CD8-positive, alpha-beta memory T cell (primary cell): ENCODE results near the gene SLC12A7. TPM values are rescaled to one million over a fixed set of nuclear protein-coding genes. Genes with fewer than 3 reads are reported as not detected.

Experiments used
- CTCF ChIA-PET: fragments of 350-600 bp; sonication (Branson Sonifier 250); formaldehyde crosslinking; loops from one replicate; lab custom pipeline; 2021; ENCODE audit warnings: antibody characterized with exemption; lab: Charles Lee
- POLR2A ChIA-PET: fragments of 350-600 bp; sonication (Branson Sonifier 250); formaldehyde crosslinking; loops from one replicate; lab custom pipeline; 2021; ENCODE audit warnings: antibody characterized with exemption; lab: Charles Lee
- DNase-seq, 5 donors: peaks; one replicate each; pipeline versions ENCODE4 v3.0.0 to v3.0.0-alpha.2; 2020 to 2022; ENCODE audit warnings: mixed read lengths in 1 of 5
- H3K27ac ChIP-seq: one replicate; pipeline ENCODE4 v1.7.0; 2013; ENCODE audit warnings: low read depth, mild to moderate bottlenecking, low read length, moderate library complexity
- H3K27me3 ChIP-seq: 2 replicates; pipeline ENCODE4 v1.7.0; 2013; ENCODE audit warnings: low read length, mild to moderate bottlenecking; ENCODE audit not compliant: insufficient read depth, poor library complexity, severe bottlenecking
- H3K36me3 ChIP-seq: 2 replicates; pipeline ENCODE4 v1.7.0; 2013; ENCODE audit warnings: mild to moderate bottlenecking, low read length, moderate library complexity; ENCODE audit not compliant: insufficient read depth
- H3K4me1 ChIP-seq: 2 replicates; pipeline ENCODE4 v1.7.0; 2013; ENCODE audit warnings: mild to moderate bottlenecking, low read length, moderate library complexity; ENCODE audit not compliant: insufficient read depth
- H3K4me3 ChIP-seq: 2 replicates; pipeline ENCODE4 v1.7.0; 2013; ENCODE audit warnings: mild to moderate bottlenecking, low read length
- H3K9me3 ChIP-seq: 2 replicates; pipeline ENCODE4 v1.7.0; 2013; ENCODE audit warnings: mild to moderate bottlenecking, low read length
- H3K27ac Mint-ChIP-seq, 8 donors: one replicate each; pipeline ENCODE4 v1.8.0; 2020 to 2021; ENCODE audit warnings: mixed read lengths in 8 of 8, mild to moderate bottlenecking in 6 of 8, inconsistent platforms in 3 of 8, moderate library complexity in 3 of 8
- H3K27me3 Mint-ChIP-seq, 2 donors: one replicate each; pipeline ENCODE4 v1.8.0; 2020 to 2021; ENCODE audit warnings: mixed read lengths in 2 of 2, mild to moderate bottlenecking in 1 of 2, moderate library complexity in 1 of 2
- H3K36me3 Mint-ChIP-seq, 3 donors: one replicate each; pipeline ENCODE4 v1.8.0; 2020 to 2021; ENCODE audit warnings: mixed read lengths in 3 of 3, inconsistent platforms in 1 of 3, mild to moderate bottlenecking in 1 of 3
- H3K4me1 Mint-ChIP-seq, 3 donors: one replicate each; pipeline ENCODE4 v1.8.0; 2020 to 2021; ENCODE audit warnings: mixed read lengths in 3 of 3, inconsistent platforms in 1 of 3, mild to moderate bottlenecking in 1 of 3
- H3K4me3 Mint-ChIP-seq, 7 donors: one replicate each; pipeline ENCODE4 v1.8.0; 2020 to 2021; ENCODE audit warnings: mixed read lengths in 7 of 7, mild to moderate bottlenecking in 6 of 7, moderate library complexity in 4 of 7, inconsistent platforms in 2 of 7
- H3K9me3 Mint-ChIP-seq, 5 donors: one replicate each; pipeline ENCODE4 v1.8.0; 2020 to 2022; ENCODE audit warnings: mixed read lengths in 5 of 5, mild to moderate bottlenecking in 3 of 5, moderate library complexity in 2 of 5, inconsistent platforms in 1 of 5
- polyA plus RNA-seq: library from polyadenylated mRNA; unstranded; fragments of 300-500 nt; fragmentation: Illumina TruSeq; gene quantifications from one replicate; pipeline ENCODE4 v1.2.3, GENCODE V29; 2021
- total RNA-seq, 2 experiments: library from RNA; stranded (reverse); gene quantifications; one replicate each; pipeline ENCODE4 v1.2.3, GENCODE V29; 2021

The SLC12A7 gene
- total and polyA plus RNA-seq, 3 experiments from 2014 or later = 4.9 to 20.0 (median 6.6) TPM

DNA sequence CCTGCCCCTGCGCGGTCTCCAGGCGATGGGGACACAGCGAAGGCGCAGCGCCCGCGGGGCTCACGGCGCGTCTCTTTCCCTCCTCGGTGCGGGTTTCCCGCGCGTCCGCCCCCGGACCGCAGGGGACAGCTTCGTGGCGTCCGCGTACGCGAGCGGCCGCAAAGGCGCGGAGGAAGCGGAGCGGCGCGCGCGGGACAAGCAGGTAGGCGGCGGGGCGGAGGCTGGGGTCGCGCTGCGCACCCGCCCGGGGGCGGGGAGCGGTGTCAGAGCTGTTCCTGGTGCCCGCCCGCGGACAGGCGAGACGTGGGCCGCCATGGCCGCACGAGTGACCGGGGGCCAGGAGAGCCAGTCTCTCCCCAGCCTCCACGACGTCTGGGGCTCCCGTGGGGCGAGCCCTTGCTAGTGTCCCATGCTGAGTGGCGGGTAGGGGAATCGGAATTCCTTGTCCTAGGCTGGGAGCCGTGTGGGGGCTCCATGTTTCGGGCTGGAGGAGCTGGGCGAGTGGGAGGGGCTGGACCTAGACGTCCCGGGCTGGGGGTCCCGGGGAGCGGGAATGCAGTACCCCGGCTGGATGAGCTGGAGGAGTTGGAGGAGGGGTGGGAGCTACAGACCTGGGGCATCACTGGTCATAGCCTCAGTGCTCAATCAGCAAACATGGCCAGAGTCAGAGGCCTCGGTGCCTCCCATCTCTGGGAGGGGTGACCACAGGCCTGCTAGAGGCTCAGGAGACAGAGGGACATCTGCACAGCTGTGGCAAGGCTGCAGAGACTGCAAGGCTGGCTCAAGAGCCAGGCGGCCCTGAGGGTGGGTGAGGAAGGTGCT is 102.3 kb downstream of the SLC12A7 start:
- DNase-seq = peak in 1 of 5 donors; percentile 36
- Histone ChIP-seq H3K27ac (no peak overlapping the region), H3K36me3 (no peaks in the 10 kb centered on the region), H3K27me3 (peaks cover 43% of the 10 kb centered on the region), H3K4me1 (peaks cover 15% of the 10 kb centered on the region), H3K9me3 (no peaks in the 10 kb centered on the region), H3K4me3 (no peak overlapping the region)
- Mint-ChIP-seq H3K4me3 (peak overlapping the region in 6 of 7 donors; percentile 22 to 65 (median 52)), H3K4me1 (peaks cover 4 to 20% (median 6%) of the 10 kb centered on the region in 3 donors), H3K36me3 (no peaks in the 10 kb centered on the region), H3K9me3 (no peaks in the 10 kb centered on the region), H3K27me3 (peaks cover 32 to 51% of the 10 kb centered on the region in 2 donors), H3K27ac (no peak overlapping the region)
- ChIA-PET CTCF (no interaction called here), POLR2A (no interaction called here)

DNA sequence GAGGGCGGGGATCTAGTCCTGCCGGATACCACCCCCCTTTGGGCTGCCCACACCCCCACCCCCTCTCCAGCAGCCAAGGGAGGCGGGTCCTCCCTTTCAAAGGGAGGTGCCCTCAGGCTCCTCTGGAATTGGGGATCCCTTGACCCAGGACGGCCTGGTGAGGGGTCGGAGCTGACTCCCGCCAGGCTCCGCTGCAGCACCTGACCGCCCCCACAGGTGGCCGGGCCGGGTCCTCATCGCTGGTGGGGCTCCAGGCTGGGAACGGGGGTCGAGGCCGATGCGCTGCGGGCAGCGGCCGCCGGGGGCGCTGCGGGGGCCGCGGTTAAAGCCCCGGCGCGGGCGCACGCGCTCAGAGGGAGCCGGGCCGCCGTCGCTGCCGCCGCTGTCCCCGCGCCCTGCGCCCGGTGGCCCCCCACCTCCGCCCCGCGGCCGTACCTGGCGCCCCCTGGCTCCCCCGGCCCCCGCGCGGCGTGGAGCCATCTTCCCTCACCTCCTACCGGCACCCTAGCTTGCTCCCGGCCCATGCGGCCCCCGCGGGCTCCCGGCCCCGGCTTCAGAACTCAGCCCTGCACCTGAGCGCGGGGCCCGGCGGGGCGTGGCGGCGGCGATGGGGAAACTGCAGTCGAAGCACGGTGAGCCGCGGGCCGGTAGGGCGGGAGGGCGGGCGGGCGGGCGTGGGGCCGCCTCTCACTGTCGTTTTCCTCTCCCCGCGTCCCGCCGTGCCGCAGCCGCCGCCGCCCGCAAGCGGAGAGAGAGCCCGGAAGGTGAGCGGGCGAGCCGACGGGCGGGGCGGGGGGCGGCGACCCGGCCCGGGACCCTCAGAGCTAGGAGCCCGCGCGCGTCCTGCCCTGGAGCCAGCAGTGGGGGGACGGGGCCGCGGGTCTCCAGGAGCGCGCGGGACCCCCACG is 103.2 kb downstream of the SLC12A7 start, which contains the start of gene NKD2:
TSS of gene NKD2 (plus strand) at position 352 of the 908 bp plus-strand sequence. CDS start at position 608, 256 bp downstream.
- Mint-ChIP-seq H3K27ac (peak within 1 kb of the TSS in 1 of 8 donors; percentile 18), H3K36me3 (no peaks in the 10 kb centered on the region), H3K9me3 (no peaks in the 10 kb centered on the region), H3K4me1 (peaks cover 7 to 26% (median 7%) of the 10 kb centered on the region in 3 donors), H3K4me3 (peak within 1 kb of the TSS in 5 of 7 donors; percentile 40 to 82 (median 71)), H3K27me3 (peaks cover 32 to 51% of the 10 kb centered on the region in 2 donors)
- Histone ChIP-seq H3K27me3 (peaks cover 43% of the 10 kb centered on the region), H3K4me1 (peaks cover 17% of the 10 kb centered on the region), H3K36me3 (no peaks in the 10 kb centered on the region), H3K27ac (no peak within 1 kb of the TSS), H3K9me3 (no peaks in the 10 kb centered on the region), H3K4me3 (no peak within 1 kb of the TSS)
- ChIA-PET CTCF (interaction anchor here (1.1 kb wide), 1 partner anchor 44 kb away, joined by 3 read pairs; no protein-coding TSS in a partner anchor), POLR2A (no interaction called here)
- DNase-seq = peak in 4 of 5 donors; percentile 5 to 54 (median 40)

DNA sequence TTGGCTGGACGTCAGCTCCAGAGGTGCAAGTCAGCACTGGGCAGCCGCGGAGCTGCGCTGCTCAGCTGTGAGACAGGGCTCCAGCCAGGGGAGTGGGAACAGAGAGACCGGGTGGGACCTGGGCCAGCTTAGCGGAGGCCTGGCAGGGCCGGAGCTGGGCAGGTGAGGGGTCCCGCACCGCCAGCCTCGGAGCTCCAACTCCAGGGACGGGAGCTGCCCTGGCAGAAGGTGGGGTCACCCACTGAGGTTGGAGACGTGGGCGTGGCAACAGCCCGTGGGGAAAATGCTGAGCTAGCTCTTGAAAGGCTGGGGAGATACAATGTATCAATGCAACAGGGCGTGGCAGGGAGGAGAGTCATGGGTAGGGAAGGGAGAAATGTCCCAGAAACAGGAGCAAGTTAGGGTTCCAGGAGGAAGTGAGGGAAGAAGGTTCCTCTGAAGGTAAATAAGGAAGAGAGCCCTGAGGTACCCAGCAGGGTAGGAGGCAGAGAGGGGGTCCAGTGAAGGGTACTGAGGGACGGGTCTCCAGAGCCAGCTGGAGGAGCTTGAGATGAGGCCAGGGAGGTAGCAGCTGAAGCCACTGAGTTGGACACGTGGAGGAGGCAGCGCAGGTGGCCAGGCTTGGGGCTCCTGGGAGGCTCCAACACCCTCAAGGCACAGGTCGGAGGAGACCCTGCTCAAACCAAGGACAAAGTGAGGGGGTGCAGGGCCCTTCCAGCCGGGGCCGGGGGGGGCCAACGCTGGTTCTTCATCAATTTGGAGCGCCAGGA is 104.0 kb downstream of the SLC12A7 start:
- ChIA-PET POLR2A (no interaction called here), CTCF (interaction anchor here (1.1 kb wide), 1 partner anchor 44 kb away, joined by 3 read pairs; no protein-coding TSS in a partner anchor)
- no peak overlapping the region for H3K4me3 ChIP-seq
- peaks cover 32 to 59% of the 10 kb centered on the region in 2 donors for H3K27me3 Mint-ChIP-seq
- no peaks in the 10 kb centered on the region for H3K36me3 ChIP-seq
- H3K36me3 Mint-ChIP-seq = no peaks in the 10 kb centered on the region
- H3K9me3 Mint-ChIP-seq = no peaks in the 10 kb centered on the region
- H3K27ac Mint-ChIP-seq = peak overlapping the region in 1 of 8 donors; percentile 18
- peak overlapping the region in 5 of 7 donors; percentile 40 to 82 (median 71) for H3K4me3 Mint-ChIP-seq
- no peaks in the 10 kb centered on the region for H3K9me3 ChIP-seq
- H3K27me3 ChIP-seq = peaks cover 43% of the 10 kb centered on the region
- H3K4me1 Mint-ChIP-seq = peaks cover 15 to 34% (median 16%) of the 10 kb centered on the region in 3 donors
- peaks cover 23% of the 10 kb centered on the region for H3K4me1 ChIP-seq
- DNase-seq = peak in 2 of 5 donors; percentile 1 to 36
- H3K27ac ChIP-seq = no peak overlapping the region

DNA sequence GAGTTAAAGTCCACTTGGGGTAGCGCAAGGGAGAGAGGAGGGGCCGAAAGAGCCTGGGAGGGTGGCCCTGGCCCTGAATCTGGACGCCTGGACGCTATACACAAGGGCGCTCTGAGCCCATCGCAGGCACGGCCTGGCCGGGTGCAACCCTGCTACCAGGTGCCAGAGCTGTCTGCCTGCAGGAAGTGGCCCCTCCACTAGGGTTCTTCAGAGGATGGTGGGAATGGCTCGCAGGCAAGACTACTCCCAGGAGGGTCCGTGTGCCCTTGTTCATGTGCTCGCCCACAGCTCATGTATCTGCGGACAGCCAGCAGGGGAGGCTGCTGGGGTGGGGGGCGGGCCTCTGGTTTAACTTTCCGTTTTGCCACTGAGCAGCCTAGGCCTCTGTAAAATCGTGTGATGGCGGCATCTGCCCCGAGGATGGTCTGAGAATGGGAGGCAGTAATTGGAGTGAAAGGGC is 104.6 kb downstream of the SLC12A7 start:
- H3K4me3 ChIP-seq = no peak overlapping the region
- POLR2A ChIA-PET = no interaction called here
- peaks cover 43% of the 10 kb centered on the region for H3K27me3 ChIP-seq
- no peaks in the 10 kb centered on the region for H3K9me3 Mint-ChIP-seq
- peaks cover 23% of the 10 kb centered on the region for H3K4me1 ChIP-seq
- no peak overlapping the region for H3K27ac Mint-ChIP-seq
- no peaks in the 10 kb centered on the region for H3K36me3 ChIP-seq
- CTCF ChIA-PET = interaction anchor here (0.7 to 1.1 kb wide), 2 partner anchors 19 to 43 kb away, joined by 3 to 4 read pairs; no protein-coding TSS in a partner anchor
- H3K36me3 Mint-ChIP-seq = no peaks in the 10 kb centered on the region
- peak overlapping the region in 3 of 7 donors; percentile 20 to 82 (median 40) for H3K4me3 Mint-ChIP-seq
- peaks cover 15 to 35% (median 17%) of the 10 kb centered on the region in 3 donors for H3K4me1 Mint-ChIP-seq
- peaks cover 32 to 60% of the 10 kb centered on the region in 2 donors for H3K27me3 Mint-ChIP-seq
- H3K9me3 ChIP-seq = no peaks in the 10 kb centered on the region
- H3K27ac ChIP-seq = no peak overlapping the region
- peak in 1 of 5 donors; percentile 1 for DNase-seq

DNA sequence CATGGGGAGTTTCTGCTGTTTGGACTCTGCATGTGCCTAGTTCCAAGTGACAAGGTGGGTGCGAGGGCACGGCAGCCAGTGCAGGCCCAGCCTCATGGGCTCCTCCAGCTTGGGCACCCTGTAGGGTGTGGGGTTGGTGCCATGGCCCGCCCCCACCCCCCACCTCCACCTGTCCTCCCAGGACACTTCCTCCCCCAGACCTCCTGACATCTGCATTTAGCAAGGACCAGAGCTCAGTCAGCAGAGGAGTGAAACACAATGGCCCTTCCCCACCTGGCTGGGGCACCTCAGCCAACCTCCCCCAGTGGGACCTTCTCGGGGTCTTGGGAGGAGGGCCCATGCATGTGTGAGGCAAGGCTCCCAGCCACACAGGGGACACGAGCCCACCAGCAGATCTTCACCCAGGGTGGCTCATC is 105.2 kb downstream of the SLC12A7 start:
- Histone ChIP-seq H3K36me3 (no peaks in the 10 kb centered on the region), H3K9me3 (no peaks in the 10 kb centered on the region), H3K4me1 (peaks cover 23% of the 10 kb centered on the region), H3K4me3 (no peak overlapping the region), H3K27ac (no peak overlapping the region), H3K27me3 (peaks cover 43% of the 10 kb centered on the region)
- ChIA-PET CTCF (interaction anchor here (0.7 kb wide), 1 partner anchor 20 kb away, joined by 4 read pairs; no protein-coding TSS in a partner anchor), POLR2A (interaction anchor here (0.6 kb wide), 1 partner anchor 402 kb away, joined by 3 read pairs; no protein-coding TSS in a partner anchor)
- Mint-ChIP-seq H3K36me3 (no peaks in the 10 kb centered on the region), H3K9me3 (no peaks in the 10 kb centered on the region), H3K27ac (peak overlapping the region in 1 of 8 donors; percentile 47), H3K4me1 (peaks cover 15 to 35% (median 17%) of the 10 kb centered on the region in 3 donors), H3K4me3 (peak overlapping the region in 4 of 7 donors; percentile 19 to 41 (median 39)), H3K27me3 (peaks cover 32 to 58% of the 10 kb centered on the region in 2 donors)
- peak in 1 of 5 donors; percentile 35 for DNase-seq

DNA sequence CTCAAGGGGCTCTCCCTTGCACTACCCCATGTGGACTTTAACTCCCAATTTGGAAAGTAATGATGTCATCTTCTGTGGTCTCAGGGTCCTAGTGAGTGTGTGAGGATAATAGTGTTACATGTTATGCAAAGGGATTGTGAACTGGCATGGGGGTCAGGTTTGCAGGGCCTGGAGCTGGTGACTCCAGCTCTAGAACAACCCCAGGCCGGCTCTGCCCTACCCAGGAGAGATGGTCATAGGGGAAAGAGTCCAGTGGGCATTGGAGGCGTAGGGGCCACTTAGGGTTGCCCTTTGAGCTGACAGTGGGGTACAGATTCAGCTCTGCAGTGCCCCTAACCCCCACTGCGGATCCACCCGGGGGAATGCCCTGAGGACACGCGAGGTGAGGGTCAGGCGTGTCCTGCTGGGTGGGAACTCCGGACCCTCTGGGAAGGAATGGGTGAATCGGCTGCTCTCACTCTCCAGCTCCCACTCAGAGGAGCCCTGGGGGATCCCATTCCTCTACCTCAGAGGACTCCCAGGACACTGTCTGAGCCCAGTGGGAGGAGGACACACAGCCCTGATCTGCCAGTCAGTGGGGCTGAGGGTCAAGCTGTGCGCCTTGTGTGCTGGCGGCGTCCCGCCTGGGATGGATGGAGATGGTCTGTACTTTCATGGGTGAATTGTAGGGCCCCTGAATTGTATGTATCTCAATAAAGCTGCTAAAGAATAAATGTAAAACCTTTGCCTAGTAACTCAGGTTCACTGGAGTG is 105.8 kb downstream of the SLC12A7 start:
- Mint-ChIP-seq H3K4me1 (peaks cover 15 to 33% (median 17%) of the 10 kb centered on the region in 3 donors), H3K36me3 (no peaks in the 10 kb centered on the region), H3K4me3 (peak overlapping the region in 6 of 7 donors; percentile 4 to 73 (median 60)), H3K27me3 (peaks cover 28 to 52% of the 10 kb centered on the region in 2 donors), H3K9me3 (no peaks in the 10 kb centered on the region), H3K27ac (no peak overlapping the region)
- Histone ChIP-seq H3K27ac (no peak overlapping the region), H3K4me1 (peaks cover 23% of the 10 kb centered on the region), H3K9me3 (no peaks in the 10 kb centered on the region), H3K36me3 (no peaks in the 10 kb centered on the region), H3K27me3 (peaks cover 40% of the 10 kb centered on the region), H3K4me3 (no peak overlapping the region)
- ChIA-PET POLR2A (interaction anchor here (0.6 kb wide), 1 partner anchor 402 kb away, joined by 3 read pairs; no protein-coding TSS in a partner anchor), CTCF (no interaction called here)
- DNase-seq = peak in 2 of 5 donors; percentile 0 to 35
